Esophagus squamous epithelium (tissue), 4 donors: ENCODE data around the gene GNB1L.

Experiments
- POLR2A ChIP-seq, 4 donors: fragments of 450-650 bp; IDR thresholded peaks; one replicate each; pipeline ENCODE4 v1.6.1; 2017; ENCODE audit warnings: antibody characterized with exemption in 4 of 4, mild to moderate bottlenecking in 4 of 4, moderate library complexity in 3 of 4
- TF ChIP-seq, protein P1 (sequence below), 6 experiments: fragments of 450-650 bp in 4 of 6; fragments of 200-600 bp in 2 of 6; sonication (generic) in 2 of 6; IDR thresholded peaks; one replicate each; pipeline ENCODE4 v1.5.1; 2016 to 2019; ENCODE audit warnings: antibody characterized with exemption in 6 of 6, mild to moderate bottlenecking in 4 of 6, moderate library complexity in 4 of 6

DNA sequence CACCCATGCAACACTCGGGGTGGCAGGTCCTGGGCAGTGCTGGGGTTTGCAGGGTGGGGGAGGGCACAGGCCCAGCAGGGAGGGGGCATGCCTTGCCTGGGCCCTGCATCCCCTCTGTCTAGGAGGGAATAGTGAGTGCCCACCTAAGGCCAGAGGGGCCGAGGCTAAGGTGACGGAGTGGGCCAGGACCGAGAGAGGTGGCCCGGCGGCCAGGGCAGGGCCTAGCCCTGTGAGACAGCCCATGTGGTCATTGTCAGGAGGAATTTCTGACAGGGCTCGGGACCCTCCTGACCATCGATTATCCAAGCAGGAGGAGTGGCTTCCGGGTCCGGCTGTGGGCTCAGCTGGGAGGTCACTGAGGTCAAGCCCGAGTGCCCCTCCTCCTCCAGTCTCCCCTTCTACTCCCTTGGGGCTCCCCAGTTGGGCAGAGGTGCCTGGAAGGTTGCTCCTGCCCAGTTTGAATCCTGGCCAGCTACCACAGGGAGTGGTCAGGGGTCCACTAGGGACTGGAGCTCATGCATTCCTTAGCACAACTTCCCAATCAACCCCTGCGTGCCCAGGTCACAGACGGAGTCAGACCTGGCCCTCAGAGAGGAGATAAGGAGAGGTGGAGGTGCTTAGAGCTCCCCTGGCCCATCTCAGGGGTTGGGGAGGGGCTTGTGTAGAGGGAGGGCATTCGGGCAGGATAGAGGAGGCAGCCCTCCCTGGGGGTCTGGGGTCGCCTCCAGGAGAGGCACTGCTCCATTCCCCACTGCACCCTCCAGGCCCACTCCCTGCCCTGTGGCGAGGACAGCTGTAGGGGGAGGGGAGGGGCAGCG lies 116.6 kb downstream of the GNB1L start:
- no peak for TF ChIP-seq POLR2A (IDR thresholded peaks at IDR 0.05)
- TF ChIP-seq, protein P1, sequence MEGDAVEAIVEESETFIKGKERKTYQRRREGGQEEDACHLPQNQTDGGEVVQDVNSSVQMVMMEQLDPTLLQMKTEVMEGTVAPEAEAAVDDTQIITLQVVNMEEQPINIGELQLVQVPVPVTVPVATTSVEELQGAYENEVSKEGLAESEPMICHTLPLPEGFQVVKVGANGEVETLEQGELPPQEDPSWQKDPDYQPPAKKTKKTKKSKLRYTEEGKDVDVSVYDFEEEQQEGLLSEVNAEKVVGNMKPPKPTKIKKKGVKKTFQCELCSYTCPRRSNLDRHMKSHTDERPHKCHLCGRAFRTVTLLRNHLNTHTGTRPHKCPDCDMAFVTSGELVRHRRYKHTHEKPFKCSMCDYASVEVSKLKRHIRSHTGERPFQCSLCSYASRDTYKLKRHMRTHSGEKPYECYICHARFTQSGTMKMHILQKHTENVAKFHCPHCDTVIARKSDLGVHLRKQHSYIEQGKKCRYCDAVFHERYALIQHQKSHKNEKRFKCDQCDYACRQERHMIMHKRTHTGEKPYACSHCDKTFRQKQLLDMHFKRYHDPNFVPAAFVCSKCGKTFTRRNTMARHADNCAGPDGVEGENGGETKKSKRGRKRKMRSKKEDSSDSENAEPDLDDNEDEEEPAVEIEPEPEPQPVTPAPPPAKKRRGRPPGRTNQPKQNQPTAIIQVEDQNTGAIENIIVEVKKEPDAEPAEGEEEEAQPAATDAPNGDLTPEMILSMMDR (IDR thresholded peaks at IDR 0.05), result no peak
